GM23248 (cell line): ENCODE results near the gene OGFOD1. TPM values are rescaled to one million over a fixed set of nuclear protein-coding genes. Genes with fewer than 3 reads are reported as not detected.
A peak's percentile ranks its signal among the peaks of the same experiment; 100 is the strongest.

Source experiments
- DNase-seq: peaks from one replicate; pipeline ENCODE4 v3.0.0-alpha.2; 2015
- H2AFZ ChIP-seq: fragments of 200-600 bp; sonication (generic); 2 replicates; pipeline ENCODE4 v1.6.1; 2016; ENCODE audit warnings: antibody characterized with exemption
- H3F3A ChIP-seq: fragments of 200-600 bp; sonication (generic); 2 replicates; pipeline ENCODE4 v1.6.1; 2016; ENCODE audit warnings: mild to moderate bottlenecking, antibody characterized with exemption, mixed run types; ENCODE audit not compliant: insufficient read depth
- H3K27ac ChIP-seq: fragments of 200-600 bp; sonication (generic); 2 replicates; pipeline ENCODE4 v1.5.1; 2016; ENCODE audit warnings: mild to moderate bottlenecking
- H3K27me3 ChIP-seq: fragments of 200-600 bp; sonication (generic); replicated peaks from 2 replicates; pipeline ENCODE4 v1.6.1; 2016; ENCODE audit warnings: mild to moderate bottlenecking; ENCODE audit not compliant: insufficient read depth
- H3K36me3 ChIP-seq: fragments of 200-600 bp; sonication (generic); 2 replicates; pipeline ENCODE4 v1.6.1; 2016; ENCODE audit warnings: low read depth, mild to moderate bottlenecking
- H3K4me1 ChIP-seq: fragments of 200-600 bp; sonication (generic); 2 replicates; pipeline ENCODE4 v1.6.1; 2016; ENCODE audit warnings: mild to moderate bottlenecking; ENCODE audit not compliant: insufficient read depth
- H3K4me2 ChIP-seq: fragments of 200-600 bp; sonication (generic); one replicate; pipeline ENCODE4 v1.6.1; 2016; ENCODE audit warnings: mild to moderate bottlenecking; ENCODE audit not compliant: unreplicated experiment
- H3K4me3 ChIP-seq: fragments of 200-600 bp; sonication (generic); 2 replicates; pipeline ENCODE4 v1.5.1; 2016; ENCODE audit warnings: mild to moderate bottlenecking
- H3K79me2 ChIP-seq: fragments of 200-600 bp; sonication (generic); 2 replicates; pipeline ENCODE4 v1.6.1; 2016; ENCODE audit warnings: mild to moderate bottlenecking; ENCODE audit not compliant: insufficient read depth
- H3K9ac ChIP-seq: fragments of 200-600 bp; sonication (generic); 2 replicates; pipeline ENCODE4 v1.6.1; 2016; ENCODE audit warnings: mild to moderate bottlenecking
- H3K9me2 ChIP-seq: fragments of 200-600 bp; sonication (generic); 2 replicates; pipeline ENCODE4 v1.6.1; 2016; ENCODE audit warnings: mixed run types, mild to moderate bottlenecking, moderate library complexity; ENCODE audit not compliant: insufficient read depth
- H3K9me3 ChIP-seq: fragments of 200-600 bp; sonication (generic); one replicate; pipeline ENCODE4 v1.6.1; 2017; ENCODE audit warnings: low read depth
- H4K20me1 ChIP-seq: fragments of 200-600 bp; sonication (generic); 2 replicates; pipeline ENCODE4 v1.6.0; 2016; ENCODE audit not compliant: insufficient read depth
- EZH2 ChIP-seq: fragments of 200-600 bp; sonication (generic); IDR thresholded peaks from 2 replicates; pipeline ENCODE4 v1.6.1; 2018; ENCODE audit warnings: antibody characterized with exemption, mild to moderate bottlenecking; ENCODE audit not compliant: insufficient read depth, poor library complexity, severe bottlenecking
- EZH2phosphoT487 ChIP-seq: fragments of 200-600 bp; sonication (generic); IDR thresholded peaks from 2 replicates; pipeline ENCODE4 v1.6.1; 2018; ENCODE audit warnings: antibody characterized with exemption, moderate library complexity, mild to moderate bottlenecking, low read depth; ENCODE audit not compliant: insufficient read depth
- whole genome bisulfite sequencing, 2 experiments: methylation state at CpG; one replicate each; pipeline ENCODE4 v1.1.6; 2015 to 2017; ENCODE audit warnings: low lambda C conversion rate in 2 of 2, low coverage in 1 of 2; ENCODE audit errors: missing lambda C conversion rate in 2 of 2; 5-methylcytosine and 5-hydroxymethylcytosine counted together
- in situ Hi-C: fragments of 300-500 bp; cut with MboI; formaldehyde crosslinking; loops from 2 replicates; pipeline ENCODE4 v1.15.0; 2020
- polyA plus RNA-seq: library from polyadenylated mRNA; unstranded; fragments of >200 nt; fragmentation: Nextera tagmentation; extraction: Ambion mirVana; gene quantifications from 2 replicates; pipeline ENCODE4 v1.2.1, GENCODE V29; 2016
- total RNA-seq: library from RNA; depleted of rRNA; stranded (reverse); fragments of >200 nt; shearing (Covaris generic); gene quantifications from 2 replicates; pipeline ENCODE4 v1.2.3, GENCODE V29; 2014

OGFOD1 gene
- total and polyA plus RNA-seq, 2 experiments from 2014 or later = 59.1 to 101 TPM

DNA sequence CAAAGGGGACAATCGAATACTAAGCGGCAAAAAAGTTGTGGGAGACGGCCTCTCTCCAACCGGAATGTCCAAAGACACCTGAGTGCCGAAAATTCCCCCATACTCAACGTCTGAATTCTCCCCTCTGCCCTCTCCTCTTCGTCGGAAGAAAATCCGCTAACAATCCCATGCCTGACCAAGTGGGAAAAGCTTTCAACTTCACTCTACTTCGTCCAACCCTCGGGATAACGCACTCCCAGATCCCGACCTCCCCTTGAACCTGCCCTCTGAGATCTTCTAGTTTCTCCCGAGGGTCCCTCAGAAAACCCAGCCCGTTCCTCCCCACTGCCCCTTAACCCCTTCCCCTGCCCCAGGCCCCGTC lies 27.0 kb upstream of the OGFOD1 start:
- H3K9ac ChIP-seq = peak overlapping the region; percentile 98
- H3K4me3 ChIP-seq = peak overlapping the region; percentile 95
- peaks cover 22% of the 10 kb centered on the region; the same call in 1 of the 2 replicates for H4K20me1 ChIP-seq
- H3K27me3 ChIP-seq = no peaks in the 10 kb centered on the region
- in situ Hi-C loops = no loop called here
- peak; percentile 51 for DNase-seq
- peaks cover 29% of the 10 kb centered on the region; the same call in 1 of the 2 replicates for H3K4me1 ChIP-seq
- WGBS, 2 experiments = 3 to 5% methylated on average over 16 of the region's 16 CpGs
- H3K4me2 ChIP-seq = peak overlapping the region; percentile 98
- TF ChIP-seq EZH2phosphoT487 (no peak), EZH2 (no peak)
- peak overlapping the region; percentile 72 for H3K27ac ChIP-seq
- peaks cover 56% of the 10 kb centered on the region for H3K79me2 ChIP-seq
- H2AFZ ChIP-seq = peak overlapping the region; percentile 82
- no peaks in the 10 kb centered on the region for H3K9me2 ChIP-seq
- no peaks in the 10 kb centered on the region for H3K9me3 ChIP-seq
- H3K36me3 ChIP-seq = no peaks in the 10 kb centered on the region
- H3F3A ChIP-seq = peaks cover 46% of the 10 kb centered on the region

DNA sequence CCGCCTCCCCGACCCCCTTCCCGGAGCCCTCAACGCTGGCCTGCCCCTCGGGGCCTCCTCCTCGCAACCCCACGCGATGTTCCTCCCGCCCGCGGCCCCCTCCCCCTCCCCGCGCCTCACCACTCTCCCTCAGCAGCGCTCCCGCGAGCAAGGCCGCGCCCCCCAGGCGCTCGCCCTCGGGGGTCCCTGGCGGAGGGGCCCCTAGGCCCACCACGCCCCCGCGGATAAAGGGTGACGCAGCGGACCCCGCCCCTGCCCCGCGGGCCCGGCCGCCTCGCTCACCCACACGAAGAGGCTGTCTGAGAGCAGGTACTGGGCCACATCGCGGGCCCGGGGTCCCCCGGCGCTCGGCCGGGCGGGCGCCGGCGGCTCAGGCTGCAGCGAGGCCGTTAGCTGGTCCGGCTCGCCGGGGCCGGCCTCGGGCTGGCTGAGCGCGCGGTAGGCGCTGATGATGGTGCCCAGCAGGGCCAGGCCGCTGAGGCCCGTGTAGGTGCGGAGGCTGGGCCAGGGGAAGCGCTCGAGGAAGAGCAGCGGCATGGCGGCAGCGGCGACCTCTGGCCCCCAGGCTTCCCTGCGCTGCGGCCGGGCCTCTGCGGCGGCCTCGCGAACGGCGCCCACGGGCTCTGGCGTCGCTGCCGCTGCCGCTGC lies 26.4 kb upstream of the OGFOD1 start:
- H3F3A ChIP-seq = peaks cover 41% of the 10 kb centered on the region
- TF ChIP-seq EZH2phosphoT487 = no peak
- H2AFZ ChIP-seq = peak overlapping the region; percentile 82
- peaks cover 23% of the 10 kb centered on the region; the same call in 1 of the 2 replicates for H3K4me1 ChIP-seq
- H3K27me3 ChIP-seq = no peaks in the 10 kb centered on the region
- H3K79me2 ChIP-seq = peaks cover 51% of the 10 kb centered on the region
- WGBS, 2 experiments = 1% methylated on average over 48 to 49 of the region's 79 CpGs
- peaks cover 20% of the 10 kb centered on the region; the same call in 1 of the 2 replicates for H4K20me1 ChIP-seq
- H3K9me3 ChIP-seq = no peaks in the 10 kb centered on the region
- peak overlapping the region; percentile 72 for H3K27ac ChIP-seq
- no peaks in the 10 kb centered on the region for H3K9me2 ChIP-seq
- H3K9ac ChIP-seq = peak overlapping the region; percentile 98
- peak overlapping the region; percentile 98 for H3K4me2 ChIP-seq
- peak; percentile 50 for DNase-seq
- peak overlapping the region; percentile 95 for H3K4me3 ChIP-seq
- in situ Hi-C loops = no loop called here
- no peaks in the 10 kb centered on the region for H3K36me3 ChIP-seq

DNA sequence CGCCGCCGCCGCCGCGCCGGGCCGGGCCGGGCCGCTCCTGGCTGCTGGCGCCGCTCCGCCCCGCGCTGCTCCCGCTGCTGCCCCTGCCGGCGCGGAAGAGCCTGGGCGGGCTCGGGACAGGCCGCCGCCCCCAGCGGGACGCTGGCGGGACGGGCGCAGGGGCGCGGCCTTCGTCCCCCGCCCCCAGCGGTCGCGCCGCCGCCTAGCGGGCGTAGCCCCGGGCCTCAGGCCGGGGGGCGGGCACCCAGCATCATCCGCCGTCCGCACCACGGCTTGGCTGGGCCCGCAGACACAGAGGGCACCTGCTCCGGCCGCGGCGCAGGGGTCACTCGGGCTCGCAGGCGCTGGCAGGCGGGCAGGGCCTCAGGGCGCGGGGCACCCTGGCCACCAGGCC lies 25.9 kb upstream of the OGFOD1 start, which contains the start of gene AMFR:
AMFR (minus strand) TSS at position 107 of the 394 bp plus-strand sequence. CDS start 218 bp downstream, outside the sequence.
- WGBS, 2 experiments = 1 to 4% methylated on average over 11 to 49 of the region's 57 CpGs
- Histone ChIP-seq H4K20me1 (peaks cover 16% of the 10 kb centered on the region; the same call in 1 of the 2 replicates), H3K27me3 (no peaks in the 10 kb centered on the region), H3K9ac (peak within 1 kb of the TSS; percentile 98), H3K4me3 (peak within 1 kb of the TSS; percentile 95), H3K79me2 (peaks cover 46% of the 10 kb centered on the region), H3F3A (peaks cover 41% of the 10 kb centered on the region), H3K4me2 (peak within 1 kb of the TSS; percentile 98), H3K9me2 (no peaks in the 10 kb centered on the region), H2AFZ (peak within 1 kb of the TSS; percentile 86), H3K36me3 (peaks cover 4% of the 10 kb centered on the region), H3K4me1 (peaks cover 22% of the 10 kb centered on the region; the same call in 1 of the 2 replicates), H3K27ac (peak within 1 kb of the TSS; percentile 72), H3K9me3 (no peaks in the 10 kb centered on the region)
- in situ Hi-C loops = no loop called here
- peak; percentile 96 for DNase-seq
- no peak for TF ChIP-seq EZH2phosphoT487
- TF ChIP-seq EZH2 = no peak

DNA sequence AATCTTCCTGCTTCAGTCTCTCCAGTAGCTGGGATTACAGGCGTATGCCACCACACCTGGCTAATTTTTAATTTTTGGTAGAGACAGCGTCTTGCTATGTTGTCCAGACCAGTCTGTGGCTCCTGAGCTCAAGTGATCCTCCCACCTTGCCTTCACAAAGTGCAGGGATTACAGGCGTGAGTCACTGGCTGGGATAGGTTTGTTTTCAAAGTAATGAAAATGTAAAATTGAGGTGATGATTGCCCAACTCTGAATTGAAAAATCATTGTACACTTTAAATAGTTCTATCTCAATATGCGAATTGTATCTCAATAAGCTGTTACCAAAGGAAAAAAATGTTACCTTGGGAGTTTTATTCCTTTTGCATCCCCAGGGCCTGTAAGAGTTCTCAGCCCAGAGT lies 24.8 kb upstream of the OGFOD1 start:
- Histone ChIP-seq H4K20me1 (0 out of 2 replicates have a peak, but pooled peaks cover 4% of the 10 kb centered on the region), H3K9me2 (no peaks in the 10 kb centered on the region), H3K9me3 (no peaks in the 10 kb centered on the region), H3F3A (peaks cover 42% of the 10 kb centered on the region), H3K36me3 (peaks cover 16% of the 10 kb centered on the region), H3K9ac (no peak overlapping the region), H3K4me3 (no peak overlapping the region), H3K4me2 (no peak overlapping the region), H3K4me1 (peaks cover 22% of the 10 kb centered on the region; the same call in 1 of the 2 replicates), H3K79me2 (peaks cover 38% of the 10 kb centered on the region), H3K27me3 (no peaks in the 10 kb centered on the region), H3K27ac (no peak overlapping the region), H2AFZ (no peak overlapping the region)
- in situ Hi-C loops = no loop called here
- WGBS, 2 experiments = 94 to 99% methylated on average over 4 of the region's 4 CpGs
- TF ChIP-seq EZH2phosphoT487 (no peak), EZH2 (no peak)
- no peak for DNase-seq
